ENCODE results near the gene SSTR3.

DNA sequence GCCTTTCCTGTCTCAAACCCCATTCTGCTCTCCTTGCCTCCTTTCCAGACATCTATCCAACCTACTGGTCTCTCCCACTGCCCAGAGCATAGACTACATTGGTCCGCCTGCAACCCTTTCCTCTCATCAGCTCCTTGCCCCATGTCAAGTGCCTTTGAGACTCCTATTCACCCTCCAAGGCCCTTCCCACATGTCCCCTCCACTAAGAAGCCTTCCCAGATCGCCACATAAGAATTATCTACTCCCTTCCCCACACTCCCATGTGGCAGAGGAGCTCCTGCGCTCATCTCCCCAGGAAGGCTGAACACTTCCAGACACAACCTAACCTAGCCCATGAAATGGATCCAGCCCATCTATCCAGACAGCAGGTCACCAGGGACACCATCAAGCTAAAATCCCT is 34.5 kb downstream of the SSTR3 start:
- TF ChIP-seq POLR2AphosphoS5 (IDR thresholded peaks at IDR 0.05; ENCODE audit: low read depth, low read length) (no peak), POLR2A (IDR thresholded peaks at IDR 0.05; ENCODE audit: low read depth, low read length) (no peak), TAF1 (IDR thresholded peaks at IDR 0.05; ENCODE audit: borderline replicate concordance, low read depth, low read length) (no peak)
